DOHH2 (cell line): ENCODE results near the gene TCF15.

ENCODE experiments used
- EZH2phosphoT487 ChIP-seq: fragments of 200-600 bp; sonication (generic); IDR thresholded peaks from 2 replicates; pipeline ENCODE4 v1.6.1; 2017; ENCODE audit warnings: borderline replicate concordance, mild to moderate bottlenecking, antibody characterized with exemption, low read length, moderate library complexity, mixed read lengths
- TF ChIP-seq, protein P1 (sequence below): fragments of 200-600 bp; sonication (generic); IDR thresholded peaks from one replicate; pipeline ENCODE4 v1.5.1; 2014; ENCODE audit warnings: antibody characterized with exemption, mild to moderate bottlenecking, low read depth, low read length; ENCODE audit not compliant: poor library complexity, severe bottlenecking

- TF ChIP-seq, protein P1, sequence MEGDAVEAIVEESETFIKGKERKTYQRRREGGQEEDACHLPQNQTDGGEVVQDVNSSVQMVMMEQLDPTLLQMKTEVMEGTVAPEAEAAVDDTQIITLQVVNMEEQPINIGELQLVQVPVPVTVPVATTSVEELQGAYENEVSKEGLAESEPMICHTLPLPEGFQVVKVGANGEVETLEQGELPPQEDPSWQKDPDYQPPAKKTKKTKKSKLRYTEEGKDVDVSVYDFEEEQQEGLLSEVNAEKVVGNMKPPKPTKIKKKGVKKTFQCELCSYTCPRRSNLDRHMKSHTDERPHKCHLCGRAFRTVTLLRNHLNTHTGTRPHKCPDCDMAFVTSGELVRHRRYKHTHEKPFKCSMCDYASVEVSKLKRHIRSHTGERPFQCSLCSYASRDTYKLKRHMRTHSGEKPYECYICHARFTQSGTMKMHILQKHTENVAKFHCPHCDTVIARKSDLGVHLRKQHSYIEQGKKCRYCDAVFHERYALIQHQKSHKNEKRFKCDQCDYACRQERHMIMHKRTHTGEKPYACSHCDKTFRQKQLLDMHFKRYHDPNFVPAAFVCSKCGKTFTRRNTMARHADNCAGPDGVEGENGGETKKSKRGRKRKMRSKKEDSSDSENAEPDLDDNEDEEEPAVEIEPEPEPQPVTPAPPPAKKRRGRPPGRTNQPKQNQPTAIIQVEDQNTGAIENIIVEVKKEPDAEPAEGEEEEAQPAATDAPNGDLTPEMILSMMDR, result no peak
- TF ChIP-seq EZH2phosphoT487, result no peak
Measured at GRCh38 chr20:654417-654750, 44.3 kb upstream of the TCF15 start.
